Vagina (tissue), 2 donors: ENCODE results near the gene VPS41. TPM values are rescaled to one million over a fixed set of nuclear protein-coding genes. Genes with fewer than 3 reads are reported as not detected.

Source experiments
- DNase-seq, 2 donors: peaks; one replicate each; pipeline ENCODE4 v3.0.0-alpha.2; 2017; ENCODE audit errors: extremely low spot score in 2 of 2
- H3K27ac ChIP-seq: fragments of 200-600 bp; sonication (generic); one replicate; pipeline ENCODE4 v1.5.1; 2019
- H3K27me3 ChIP-seq: fragments of 200-600 bp; sonication (generic); one replicate; pipeline ENCODE4 v1.5.1; 2019
- H3K36me3 ChIP-seq, 2 donors: fragments of 200-600 bp; sonication (generic); one replicate each; pipeline ENCODE4 v1.5.1; 2017 to 2019
- H3K4me1 ChIP-seq: fragments of 200-600 bp; sonication (generic); one replicate; pipeline ENCODE4 v1.5.1; 2019
- H3K4me3 ChIP-seq, 2 donors: fragments of 200-600 bp; sonication (generic); 1 replicate in 1 of 2; 2 replicates in 1 of 2; pipeline ENCODE4 v1.5.1; 2016 to 2019
- H3K9me3 ChIP-seq: fragments of 200-600 bp; sonication (generic); one replicate; pipeline ENCODE4 v1.5.1; 2019
- CTCF ChIP-seq, 3 experiments: fragments of 450-650 bp in 2 of 3; fragments of 200-600 bp in 1 of 3; sonication (generic) in 1 of 3; IDR thresholded peaks; one replicate each; pipeline ENCODE4 v1.5.1; 2017 to 2019; ENCODE audit warnings: antibody characterized with exemption in 3 of 3, mild to moderate bottlenecking in 2 of 3, moderate library complexity in 2 of 3
- POLR2A ChIP-seq, 2 donors: fragments of 450-650 bp; IDR thresholded peaks; one replicate each; pipeline ENCODE4 v1.6.1; 2017; ENCODE audit warnings: antibody characterized with exemption in 2 of 2, mild to moderate bottlenecking in 2 of 2, moderate library complexity in 2 of 2
- POLR2AphosphoS5 ChIP-seq, 2 donors: sonication (generic); formaldehyde crosslinking; IDR thresholded peaks; one replicate each; pipeline ENCODE4 v1.9.0; 2017; ENCODE audit warnings: antibody characterized with exemption in 2 of 2, mild to moderate bottlenecking in 2 of 2, low read depth in 1 of 2; ENCODE audit not compliant: insufficient read depth in 1 of 2
- intact Hi-C: fragments of 100-400 bp; cut with DNase I; formaldehyde crosslinking; loops from one replicate; pipeline ENCODE4 v1.15.1; 2023
- total RNA-seq: library from RNA; depleted of rRNA; stranded (reverse); fragments of >200 nt; gene quantifications from one replicate; pipeline ENCODE4 v1.2.3, GENCODE V29; 2016

VPS41 gene
- total RNA-seq, 1 donor from 2014 or later = 46.7 TPM

- Histone ChIP-seq H3K4me1 (peaks cover 14% of the 10 kb centered on the region), H3K27me3 (no peaks in the 10 kb centered on the region), H3K4me3 (no peak overlapping the region), H3K9me3 (peaks cover 3% of the 10 kb centered on the region), H3K27ac (no peak overlapping the region), H3K36me3 (no peaks in the 10 kb centered on the region)
- TF ChIP-seq POLR2AphosphoS5 (IDR thresholded peaks at IDR 0.05; ENCODE audit: insufficient read depth in 1 of 2, low read depth in 1 of 2) (no peak), POLR2A (IDR thresholded peaks at IDR 0.05) (no peak), CTCF (IDR thresholded peaks at IDR 0.05) (no peak)
- DNase-seq = no peak
- intact Hi-C loops = no loop called here
These were observed 83.1 kb downstream of the VPS41 start for GRCh38 chr7:38825721-38826440.

- no peak overlapping the region for H3K27ac ChIP-seq
- intact Hi-C loops = no loop called here
- H3K4me3 ChIP-seq = no peak overlapping the region
- no peak for DNase-seq
- TF ChIP-seq POLR2A (IDR thresholded peaks at IDR 0.05) (no peak), POLR2AphosphoS5 (IDR thresholded peaks at IDR 0.05; ENCODE audit: insufficient read depth in 1 of 2, low read depth in 1 of 2) (no peak), CTCF (IDR thresholded peaks at IDR 0.05) (no peak)
- H3K36me3 ChIP-seq = no peaks in the 10 kb centered on the region
- no peaks in the 10 kb centered on the region for H3K27me3 ChIP-seq
- H3K9me3 ChIP-seq = peaks cover 3% of the 10 kb centered on the region
- H3K4me1 ChIP-seq = peaks cover 14% of the 10 kb centered on the region
These were observed 84.0 kb downstream of the VPS41 start for GRCh38 chr7:38824948-38825347.

GRCh38 chr7:38822549-38822948 lies 86.4 kb downstream of the VPS41 start:
- DNase-seq = no peak
- Histone ChIP-seq H3K9me3 (peaks cover 3% of the 10 kb centered on the region), H3K4me3 (no peak overlapping the region), H3K4me1 (peaks cover 14% of the 10 kb centered on the region), H3K27ac (no peak overlapping the region), H3K27me3 (no peaks in the 10 kb centered on the region), H3K36me3 (peaks cover 0 to 9% of the 10 kb centered on the region in 2 donors)
- intact Hi-C loops = no loop called here
- TF ChIP-seq POLR2AphosphoS5 (IDR thresholded peaks at IDR 0.05; ENCODE audit: insufficient read depth in 1 of 2, low read depth in 1 of 2) (no peak), POLR2A (IDR thresholded peaks at IDR 0.05) (no peak), CTCF (IDR thresholded peaks at IDR 0.05) (no peak)

- peaks cover 0 to 11% of the 10 kb centered on the region in 2 donors for H3K36me3 ChIP-seq
- peaks cover 3% of the 10 kb centered on the region for H3K9me3 ChIP-seq
- peaks cover 2% of the 10 kb centered on the region for H3K4me1 ChIP-seq
- H3K4me3 ChIP-seq = no peak overlapping the region
- no peak for TF ChIP-seq POLR2A (IDR thresholded peaks at IDR 0.05)
- no peak for DNase-seq
- H3K27ac ChIP-seq = no peak overlapping the region
- intact Hi-C loops = no loop called here
- no peaks in the 10 kb centered on the region for H3K27me3 ChIP-seq
These were observed 88.4 kb downstream of the VPS41 start for GRCh38 chr7:38820571-38820970.

GRCh38 chr7:38819463-38819862 lies 89.5 kb downstream of the VPS41 start:
- Histone ChIP-seq H3K4me3 (no peak overlapping the region), H3K27ac (no peak overlapping the region), H3K36me3 (peaks cover 0 to 11% of the 10 kb centered on the region in 2 donors), H3K4me1 (no peaks in the 10 kb centered on the region), H3K9me3 (peaks cover 3% of the 10 kb centered on the region), H3K27me3 (no peaks in the 10 kb centered on the region)
- DNase-seq = no peak
- TF ChIP-seq CTCF (IDR thresholded peaks at IDR 0.05) (no peak), POLR2A (IDR thresholded peaks at IDR 0.05) (no peak), POLR2AphosphoS5 (IDR thresholded peaks at IDR 0.05; ENCODE audit: insufficient read depth in 1 of 2, low read depth in 1 of 2) (no peak)
- intact Hi-C loops = no loop called here
